GM12874 (cell line): ENCODE measurements around the gene PAPLN.

Experiments used
- TF ChIP-seq, protein P1 (sequence below): IDR thresholded peaks from 2 replicates; pipeline ENCODE4 v1.5.1; 2011; ENCODE audit warnings: low read depth, mild to moderate bottlenecking, control low read depth, low read length, moderate library complexity; ENCODE audit not compliant: insufficient read depth

PAPLN gene

DNA sequence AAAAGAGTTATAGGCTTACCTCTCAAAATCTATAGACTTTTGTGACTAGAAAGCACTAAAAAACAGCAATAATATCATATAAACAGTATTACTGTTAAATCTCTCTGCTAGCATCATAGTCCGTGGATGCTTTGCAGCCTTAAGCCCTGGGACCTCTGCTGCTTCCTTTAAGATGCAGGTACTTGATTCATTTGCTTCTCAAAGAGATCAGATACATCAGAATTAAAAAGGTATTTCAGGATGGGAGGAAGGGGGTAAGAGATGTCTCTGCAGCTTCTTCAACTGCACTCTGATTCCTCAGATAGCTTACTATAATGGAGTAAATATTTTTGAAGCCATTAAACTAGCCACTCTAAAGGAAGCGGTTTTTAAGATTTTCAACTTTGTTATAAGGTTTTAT lies 49.3 kb downstream of the PAPLN start:
- TF ChIP-seq, protein P1, sequence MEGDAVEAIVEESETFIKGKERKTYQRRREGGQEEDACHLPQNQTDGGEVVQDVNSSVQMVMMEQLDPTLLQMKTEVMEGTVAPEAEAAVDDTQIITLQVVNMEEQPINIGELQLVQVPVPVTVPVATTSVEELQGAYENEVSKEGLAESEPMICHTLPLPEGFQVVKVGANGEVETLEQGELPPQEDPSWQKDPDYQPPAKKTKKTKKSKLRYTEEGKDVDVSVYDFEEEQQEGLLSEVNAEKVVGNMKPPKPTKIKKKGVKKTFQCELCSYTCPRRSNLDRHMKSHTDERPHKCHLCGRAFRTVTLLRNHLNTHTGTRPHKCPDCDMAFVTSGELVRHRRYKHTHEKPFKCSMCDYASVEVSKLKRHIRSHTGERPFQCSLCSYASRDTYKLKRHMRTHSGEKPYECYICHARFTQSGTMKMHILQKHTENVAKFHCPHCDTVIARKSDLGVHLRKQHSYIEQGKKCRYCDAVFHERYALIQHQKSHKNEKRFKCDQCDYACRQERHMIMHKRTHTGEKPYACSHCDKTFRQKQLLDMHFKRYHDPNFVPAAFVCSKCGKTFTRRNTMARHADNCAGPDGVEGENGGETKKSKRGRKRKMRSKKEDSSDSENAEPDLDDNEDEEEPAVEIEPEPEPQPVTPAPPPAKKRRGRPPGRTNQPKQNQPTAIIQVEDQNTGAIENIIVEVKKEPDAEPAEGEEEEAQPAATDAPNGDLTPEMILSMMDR = no peak

DNA sequence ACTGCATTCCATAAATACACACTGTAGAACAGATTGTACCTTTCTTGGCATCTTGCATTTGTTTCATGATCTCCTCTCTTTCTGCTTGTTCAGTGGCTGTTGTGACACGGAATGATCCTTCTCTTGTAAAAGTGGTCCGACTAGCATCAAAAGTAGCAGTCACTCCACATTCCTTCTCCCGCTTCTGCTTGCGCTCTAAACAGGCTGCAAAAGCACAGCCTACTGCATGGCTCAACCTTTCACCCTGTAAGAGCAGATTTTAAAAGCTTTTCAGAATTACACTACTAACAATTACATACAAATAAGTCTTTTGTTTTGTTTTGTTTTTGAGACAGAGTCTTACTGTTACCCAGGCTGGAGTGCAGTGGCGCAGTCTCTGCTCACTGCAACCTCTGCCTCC lies 49.8 kb downstream of the PAPLN start:
- TF ChIP-seq, protein P1 = no peak

DNA sequence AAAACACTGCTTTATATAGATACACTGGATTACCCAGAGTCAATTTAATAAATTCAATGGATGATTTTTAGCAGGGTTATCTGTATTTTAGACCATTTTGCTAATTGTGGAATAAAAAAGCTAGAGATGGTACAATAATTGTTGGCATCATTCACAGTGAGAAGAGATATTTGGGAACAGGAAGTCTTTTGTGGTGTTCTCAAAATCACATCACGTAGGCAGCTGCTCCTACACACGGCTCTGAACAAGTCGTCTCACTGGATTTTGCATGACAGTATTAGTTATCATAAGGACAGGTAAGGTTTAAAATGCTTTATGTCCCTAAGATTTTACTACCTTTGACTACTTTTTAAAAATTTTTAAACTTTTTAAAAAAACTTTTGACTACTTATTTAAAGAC lies 52.0 kb downstream of the PAPLN start:
- TF ChIP-seq, protein P1 = no peak

DNA sequence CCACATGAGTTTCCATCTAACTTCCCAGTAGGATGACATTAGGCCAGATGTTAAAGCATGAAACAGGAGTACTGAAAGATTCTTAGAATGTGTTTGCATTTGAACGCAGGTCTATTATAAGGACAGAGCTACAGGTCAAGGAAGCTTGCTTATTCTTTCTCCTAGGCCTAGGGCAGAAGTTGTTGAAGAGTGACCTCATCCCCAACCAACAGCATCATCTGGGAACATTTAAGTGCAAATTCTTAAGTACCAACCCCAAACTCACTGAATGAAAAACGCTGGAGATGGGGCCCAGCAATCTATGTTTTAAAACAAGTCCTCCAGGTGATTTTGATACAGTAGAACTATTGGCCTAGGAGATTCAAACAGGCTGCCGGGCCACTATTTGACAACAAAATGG lies 52.4 kb downstream of the PAPLN start:
- TF ChIP-seq, protein P1 = no peak

DNA sequence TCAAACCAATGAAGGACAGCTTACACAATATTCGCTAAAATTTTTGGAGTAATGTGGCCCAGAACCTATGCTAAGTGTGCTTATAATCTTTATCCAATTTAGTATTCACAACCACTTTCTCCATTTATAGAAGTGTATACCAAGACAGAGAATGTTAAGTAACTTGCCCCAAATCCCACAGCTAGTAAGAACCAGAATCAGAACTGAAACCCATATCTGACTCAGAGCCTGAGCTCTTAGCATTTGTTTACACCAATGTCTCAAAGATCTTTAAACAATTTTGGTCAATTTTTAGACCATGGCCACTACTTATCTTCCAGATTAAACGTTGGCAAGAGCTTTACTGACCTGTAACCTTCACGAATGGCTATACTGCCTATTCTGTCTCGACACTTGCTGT lies 53.0 kb downstream of the PAPLN start:
- TF ChIP-seq, protein P1 = no peak

DNA sequence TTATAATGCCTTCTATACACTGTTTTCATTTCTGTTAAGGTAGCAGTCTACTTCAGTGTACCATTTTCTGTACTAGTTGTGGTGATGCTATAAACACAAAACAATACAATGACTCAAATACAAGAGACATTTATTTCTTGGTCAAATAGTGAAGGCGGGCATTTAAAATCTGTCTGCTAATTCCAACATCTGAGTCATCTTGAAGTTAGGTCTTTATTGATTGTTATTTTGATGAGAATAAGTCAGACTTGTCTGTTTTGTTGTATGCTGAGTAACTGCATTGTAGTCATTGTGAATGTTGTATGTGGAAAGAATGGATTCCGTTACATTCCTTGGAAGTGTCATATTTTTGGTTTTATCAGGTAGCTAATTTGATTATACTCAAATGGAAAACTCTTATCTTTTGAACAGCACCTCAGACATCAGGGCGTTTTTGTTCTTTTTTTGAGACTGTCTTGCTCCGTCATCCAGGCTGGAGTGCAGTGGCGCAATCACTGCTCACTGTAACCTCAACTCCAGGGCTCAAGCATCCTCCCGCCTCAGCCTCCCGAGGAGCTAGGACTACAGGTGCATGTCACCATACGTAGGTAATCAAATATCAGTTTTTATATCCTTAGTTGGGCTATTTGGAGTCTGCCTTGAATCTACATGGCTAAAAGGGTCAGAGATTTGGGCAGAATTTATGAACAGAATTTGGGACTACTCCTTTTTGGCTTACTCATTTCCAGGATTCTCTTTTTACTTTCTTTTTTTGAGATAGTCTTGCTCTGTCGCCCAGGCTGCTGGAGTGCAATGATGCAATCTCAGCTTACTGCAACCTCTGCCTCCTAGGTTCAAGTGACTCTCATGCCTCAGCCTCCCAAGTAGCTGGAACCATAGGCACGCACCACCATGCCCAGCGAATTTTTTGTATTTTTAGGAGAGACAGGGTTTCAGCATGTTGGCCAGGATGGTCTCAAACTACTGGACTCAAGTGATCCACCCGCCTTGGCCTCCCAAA lies 56.8 kb downstream of the PAPLN start:
- TF ChIP-seq, protein P1 = no peak

DNA sequence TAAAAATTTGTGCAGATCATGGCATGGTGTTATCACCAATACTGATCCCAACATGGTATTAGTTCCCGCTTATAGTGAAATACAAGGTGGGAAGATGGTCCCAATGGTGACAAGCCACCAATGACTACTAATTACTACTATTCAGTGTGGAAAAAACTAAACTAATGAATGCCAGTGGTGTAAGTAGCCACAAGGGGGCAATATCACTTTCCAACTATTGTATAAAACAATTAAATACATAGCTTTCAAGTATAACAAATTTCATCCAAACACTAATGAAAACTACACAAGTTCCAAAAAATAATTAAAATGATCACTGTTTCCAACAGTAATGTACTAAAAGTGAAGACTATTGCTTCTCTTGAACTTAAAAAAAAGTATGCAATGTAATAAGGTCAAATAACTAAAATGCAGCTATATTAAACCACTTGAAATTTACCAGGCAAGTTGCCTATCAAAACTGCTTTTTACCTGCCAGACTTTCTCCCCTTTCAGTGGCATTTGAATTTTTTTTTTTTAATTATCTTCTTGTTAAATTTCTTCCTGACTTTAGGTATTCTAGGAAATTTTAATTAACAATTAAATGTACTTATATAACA lies 58.0 kb downstream of the PAPLN start:
- TF ChIP-seq, protein P1 = peak; percentile 51
